Measurements from ENCODE around the gene TDRD7.
A peak's percentile ranks its signal among the peaks of the same experiment; 100 is the strongest.

TDRD7 gene

DNA sequence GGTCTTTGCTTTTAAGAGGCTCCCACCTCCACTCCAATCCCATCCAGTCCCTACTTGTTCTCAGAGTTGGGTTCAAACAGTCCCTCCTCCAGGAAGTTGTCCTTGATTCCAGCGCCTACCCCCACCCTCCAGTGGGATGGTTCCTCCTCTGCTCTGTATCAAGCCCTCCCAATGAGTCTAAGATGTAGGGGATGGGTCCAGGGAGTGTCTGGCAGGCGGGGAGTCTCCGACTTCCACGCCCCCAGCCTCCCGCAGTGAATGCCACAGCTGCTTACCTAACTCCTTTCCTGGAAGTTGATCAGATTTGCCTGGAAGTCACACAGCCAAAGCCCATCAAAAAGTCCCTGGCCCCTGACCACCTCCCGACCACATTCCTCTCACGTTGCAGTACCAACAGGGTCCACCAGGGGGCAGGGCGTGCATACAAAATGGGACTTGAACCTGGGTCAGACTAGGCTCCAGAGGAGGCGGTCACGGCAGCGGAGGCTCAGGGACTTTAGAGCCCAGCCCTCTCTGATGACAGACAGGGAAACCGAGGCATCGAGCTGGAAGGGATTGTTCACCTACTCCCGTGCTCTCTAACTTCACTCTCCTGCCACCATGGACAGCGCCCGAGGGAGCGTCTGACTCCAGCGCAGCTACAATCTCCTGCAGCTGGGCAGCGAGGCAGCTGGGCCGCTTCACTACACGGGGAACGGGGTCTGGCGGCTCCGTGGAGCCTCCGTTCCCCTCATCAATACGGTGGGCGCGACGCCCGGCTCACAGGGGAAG lies 25.0 kb upstream of the TDRD7 start:
- DNase-seq: peak; percentile 65

DNA sequence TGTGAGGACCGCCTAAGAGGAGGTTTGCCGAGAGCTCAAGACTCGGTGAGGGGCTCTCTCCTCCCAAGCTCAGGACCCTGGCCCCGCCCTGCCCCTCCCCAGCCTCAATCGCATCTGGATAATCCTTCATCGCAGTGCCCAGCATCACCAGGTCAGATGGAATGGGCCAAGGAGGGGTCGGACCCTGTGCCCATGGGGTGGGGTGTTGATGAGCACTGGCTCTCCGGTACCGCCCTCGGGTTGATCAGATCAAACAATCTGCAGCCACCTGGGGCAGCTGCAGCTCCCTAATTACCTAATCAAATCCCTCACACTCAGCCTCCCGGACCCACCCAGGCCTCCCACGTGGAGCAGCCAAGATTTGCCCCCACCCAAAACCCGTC lies 24.4 kb upstream of the TDRD7 start:
- DNase-seq: no peak

DNA sequence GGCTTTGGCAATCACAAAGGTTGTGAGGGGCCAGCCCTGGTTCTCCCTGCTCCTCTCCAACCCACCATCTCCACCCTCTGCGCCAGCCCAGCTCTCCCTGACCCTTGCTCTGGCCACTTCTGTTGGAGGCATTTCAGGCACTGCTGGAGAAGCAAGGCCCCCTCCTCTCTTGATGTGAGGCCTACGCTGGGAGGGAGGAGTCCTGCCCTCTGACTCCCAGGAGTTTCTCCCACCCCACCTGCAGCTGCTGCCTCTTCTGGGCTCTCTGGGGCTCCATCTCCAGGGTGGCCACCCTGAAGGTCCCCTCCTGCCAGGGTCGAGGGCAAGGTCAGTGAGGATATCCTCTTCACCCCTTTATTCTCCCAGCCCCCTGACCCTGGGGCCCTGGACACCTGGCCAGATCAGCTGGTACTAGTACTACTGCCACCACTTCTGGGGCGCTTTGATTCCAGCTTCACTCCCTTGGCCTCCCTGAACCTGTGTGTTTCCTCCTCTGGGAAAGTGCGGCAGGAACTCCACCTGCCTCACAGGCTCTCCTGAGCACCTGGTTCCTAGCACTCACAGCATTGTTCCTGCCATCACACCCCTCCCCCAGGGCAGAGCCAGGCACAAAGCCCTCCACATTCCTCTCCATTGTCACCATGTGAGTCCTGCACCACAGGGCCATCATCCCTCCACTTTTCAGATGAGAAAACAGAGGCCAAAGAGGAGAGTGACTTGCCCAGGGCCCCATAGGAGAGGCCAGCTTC lies 23.8 kb upstream of the TDRD7 start:
- DNase-seq: no peak

DNA sequence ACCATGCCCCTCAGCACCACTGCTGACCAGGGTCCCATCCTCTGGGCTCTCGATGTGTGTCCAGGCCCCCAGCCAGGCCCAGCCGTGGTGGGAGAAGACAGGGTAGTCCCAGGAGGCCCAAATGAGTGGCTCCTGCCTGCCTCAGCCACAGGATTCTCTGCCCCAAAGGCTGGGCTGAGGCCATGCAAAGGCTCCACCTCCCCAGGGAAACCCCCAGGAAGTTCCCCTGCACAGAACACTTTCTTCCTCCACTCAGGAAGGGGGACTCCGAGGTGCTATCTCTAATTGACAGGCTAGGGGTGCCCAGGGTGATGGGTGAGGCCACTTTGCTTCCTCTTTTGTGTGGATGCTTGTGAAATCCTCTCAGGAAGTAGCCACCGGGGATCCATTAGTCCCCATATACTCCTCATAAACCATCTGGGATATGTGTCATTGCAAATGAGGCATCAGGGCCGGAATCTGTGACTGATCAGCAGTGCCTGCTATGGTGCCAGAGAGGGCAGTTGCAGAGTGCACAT lies 23.1 kb upstream of the TDRD7 start:
- no peak for DNase-seq

DNA sequence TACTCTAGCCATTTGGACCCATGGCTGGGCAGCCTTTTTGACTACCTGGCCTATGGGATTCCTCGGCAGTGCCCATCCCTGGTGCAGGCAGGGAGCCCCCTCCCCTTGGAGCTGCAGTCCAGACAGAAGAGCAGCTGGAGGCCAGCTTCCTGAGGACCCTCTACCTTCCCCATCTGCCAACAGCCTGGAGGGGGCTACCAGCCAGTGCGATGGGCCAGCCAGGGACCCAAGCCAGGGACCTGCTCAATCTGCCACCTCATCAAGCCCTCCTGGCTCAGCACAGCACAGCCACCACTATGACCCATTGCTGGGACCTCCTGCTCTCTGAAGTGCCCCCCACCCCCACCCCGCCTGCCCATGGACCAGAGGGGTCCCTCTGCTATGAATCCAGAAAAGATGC lies 22.6 kb upstream of the TDRD7 start:
- DNase-seq: no peak

DNA sequence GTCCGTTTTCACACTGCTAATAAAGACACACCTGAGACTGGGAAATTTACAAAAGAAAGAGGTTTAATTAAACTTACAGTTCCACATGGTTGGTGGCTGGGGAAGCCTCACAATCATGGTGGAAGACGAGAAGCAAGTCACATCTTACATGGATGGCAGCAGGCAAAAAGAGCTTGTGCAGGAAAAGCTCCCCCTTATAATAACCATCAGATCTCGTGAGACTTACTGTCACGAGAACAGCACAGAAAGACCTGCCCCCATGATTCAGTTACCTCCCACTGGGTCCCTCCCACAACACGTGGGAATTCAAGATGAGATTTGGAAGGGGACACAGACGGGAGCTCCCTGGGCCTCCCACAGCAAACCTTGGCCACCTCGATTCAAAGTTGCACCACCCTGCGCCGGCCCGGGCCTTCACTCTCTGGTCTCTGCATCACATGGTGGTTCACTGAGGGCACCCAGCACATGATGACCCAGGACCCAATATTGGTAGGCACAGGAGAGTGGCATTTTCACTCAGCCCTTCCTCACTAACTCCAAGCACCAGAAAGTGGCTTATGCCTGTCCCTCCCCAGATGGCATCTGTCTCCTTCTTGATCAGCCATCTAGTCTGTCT lies 21.0 kb upstream of the TDRD7 start:
- no peak for DNase-seq

DNA sequence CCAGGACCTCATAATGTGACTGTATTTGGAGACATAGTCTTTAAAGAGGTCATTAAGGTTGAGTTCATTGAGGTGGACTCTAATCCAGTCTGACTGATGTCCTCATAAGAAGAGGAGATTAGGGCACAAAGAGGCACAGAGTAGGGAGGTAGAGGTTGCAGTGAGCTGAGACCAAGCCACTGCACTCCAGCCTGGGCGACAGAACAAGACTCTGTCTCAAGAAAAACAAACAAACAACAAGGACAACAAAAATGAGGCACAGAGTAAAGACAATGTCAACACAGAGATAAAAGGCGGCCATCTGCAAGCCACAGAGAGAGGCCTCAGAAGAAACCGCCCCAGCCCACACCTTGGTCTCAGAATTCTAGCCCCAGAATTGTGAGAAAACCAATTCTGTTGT lies 17.0 kb upstream of the TDRD7 start:
- no peak for DNase-seq

DNA sequence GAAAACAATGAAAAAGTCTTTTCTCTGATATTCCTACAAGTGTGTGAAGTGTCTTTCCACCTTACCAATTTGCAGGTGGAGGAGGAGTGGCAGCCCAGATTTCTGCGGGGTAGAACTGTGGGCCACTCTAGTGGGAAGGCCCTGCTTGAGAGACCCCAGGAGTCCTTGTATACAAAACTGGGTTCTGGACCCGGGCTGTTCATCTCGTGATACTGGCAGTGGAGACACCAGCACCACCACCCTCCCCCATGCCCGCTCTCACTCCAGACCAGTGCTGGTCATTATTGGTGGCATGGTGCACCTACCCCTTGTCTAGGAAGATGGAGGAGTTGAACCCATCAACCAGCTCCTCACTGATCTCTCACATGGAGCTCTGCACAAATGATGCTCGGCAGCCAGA lies 16.2 kb upstream of the TDRD7 start:
- no peak for DNase-seq

DNA sequence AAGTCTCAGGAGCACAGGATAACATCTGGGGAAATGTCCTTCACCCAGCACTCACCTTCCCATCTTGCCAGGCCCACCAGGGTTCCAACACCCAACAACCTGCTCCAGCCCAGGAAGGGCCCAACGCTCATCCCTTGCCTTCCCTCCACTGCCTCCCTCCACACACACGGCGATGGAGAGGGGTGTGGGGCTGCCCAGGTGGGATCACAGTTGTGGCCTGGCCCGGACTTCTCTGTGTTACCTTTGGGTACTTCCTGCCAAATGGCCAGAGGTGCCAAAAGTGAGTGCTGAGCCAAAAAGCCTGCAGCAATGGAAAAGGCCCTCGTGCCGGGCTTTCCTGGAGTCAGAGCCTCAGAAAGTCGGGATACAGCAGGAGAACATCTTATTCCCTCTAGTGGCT lies 15.6 kb upstream of the TDRD7 start:
- no peak for DNase-seq

DNA sequence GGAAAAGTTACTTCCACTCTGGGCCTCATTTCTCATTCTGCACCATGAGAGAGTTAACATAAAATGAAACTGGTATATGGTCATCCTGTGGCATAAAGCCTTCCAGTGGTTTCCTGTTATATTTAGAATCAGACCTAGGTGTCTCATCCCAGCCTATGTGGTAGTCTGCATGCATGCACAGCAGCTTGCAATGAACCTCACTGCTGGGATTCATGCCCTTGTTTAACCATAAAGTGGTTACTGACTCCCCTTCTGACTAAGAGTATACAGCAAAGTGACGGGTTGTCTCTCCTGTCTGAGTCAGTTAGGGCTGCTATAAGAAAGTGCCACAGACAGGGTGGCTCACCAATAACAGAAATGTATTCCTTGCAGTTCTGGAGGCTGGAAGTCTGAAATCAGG lies 14.7 kb upstream of the TDRD7 start:
- DNase-seq: no peak

DNA sequence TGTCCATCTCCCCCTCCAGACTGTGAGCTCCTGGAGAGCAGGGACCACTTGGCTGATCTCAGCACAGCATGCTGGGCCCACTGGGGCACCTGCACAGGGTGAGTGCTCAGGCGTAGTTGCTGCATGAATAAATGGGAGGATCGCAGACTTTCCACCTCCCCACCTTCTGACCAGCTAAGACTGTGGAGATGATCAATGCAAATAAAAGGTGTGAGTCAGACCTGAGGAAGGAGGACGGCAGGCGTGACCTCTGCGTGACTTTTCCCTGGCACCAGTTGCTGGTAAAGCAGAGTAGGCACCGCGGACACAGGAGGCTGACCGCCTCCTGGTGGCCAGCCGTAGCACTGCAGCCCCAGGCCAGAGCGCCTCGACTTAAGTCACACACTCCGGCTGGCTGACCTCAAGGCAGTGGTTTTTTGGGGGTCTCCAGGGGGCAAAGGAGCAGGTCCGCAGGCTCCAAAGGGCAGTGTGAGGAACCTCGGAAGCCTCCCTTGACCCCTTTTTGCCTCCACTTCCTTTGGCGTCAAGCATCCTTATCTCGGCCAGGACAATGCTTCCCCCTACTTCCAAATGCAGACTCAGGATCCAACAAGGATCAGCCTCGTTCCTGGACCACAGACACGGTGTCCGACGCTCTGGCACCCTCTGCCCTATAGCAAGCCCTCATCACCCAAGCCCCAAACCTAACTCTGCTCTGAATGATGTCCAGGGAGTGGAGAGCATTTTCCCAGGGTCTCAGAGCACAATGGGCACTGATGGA lies 12.7 kb upstream of the TDRD7 start:
- peak; percentile 50 for DNase-seq

DNA sequence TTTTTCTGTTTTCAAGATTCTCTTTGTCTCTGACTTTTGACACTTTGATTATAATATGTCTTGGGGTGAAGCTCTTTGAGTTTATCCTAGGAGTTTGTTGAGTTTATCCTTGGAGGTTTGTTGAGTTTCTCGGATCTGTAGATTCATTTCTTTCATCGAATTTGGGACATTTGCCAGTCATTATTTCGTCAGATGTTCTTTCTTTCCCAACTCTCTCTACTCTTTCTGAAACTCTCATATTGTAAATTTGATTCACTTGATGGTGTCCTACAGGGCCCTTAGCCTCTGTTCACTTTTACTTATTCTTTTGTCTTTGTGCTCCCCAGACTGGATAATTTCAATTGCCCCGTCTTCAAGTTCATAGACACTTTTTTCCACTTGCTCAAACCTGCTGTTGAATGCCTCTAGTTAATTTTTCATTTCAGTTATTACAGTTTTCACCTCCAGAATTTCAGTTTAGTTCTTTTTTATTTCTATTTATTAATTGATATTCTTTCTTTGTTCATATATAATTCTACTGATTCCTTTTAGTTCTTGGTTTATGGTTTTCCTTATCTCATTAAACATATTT lies 8.1 kb upstream of the TDRD7 start:
- DNase-seq: no peak

DNA sequence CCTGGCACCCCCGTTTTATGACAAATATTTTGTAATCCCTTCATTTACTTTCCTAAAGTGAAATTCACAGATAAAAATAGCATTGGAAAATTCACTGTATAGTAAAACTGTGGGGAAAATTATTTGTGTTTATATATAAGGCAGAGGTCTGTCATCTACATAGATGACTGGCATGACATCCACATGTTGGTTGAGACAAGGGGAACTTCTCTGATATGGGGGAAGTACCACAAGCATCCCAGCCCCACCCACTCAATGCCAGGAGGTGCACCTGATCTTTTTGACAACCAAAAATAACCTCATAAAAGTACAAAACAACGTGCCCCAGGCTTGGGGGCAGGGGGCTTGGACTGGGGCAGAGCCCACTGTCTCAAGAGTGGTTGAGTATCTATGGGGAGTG lies 6.3 kb upstream of the TDRD7 start:
- no peak for DNase-seq

DNA sequence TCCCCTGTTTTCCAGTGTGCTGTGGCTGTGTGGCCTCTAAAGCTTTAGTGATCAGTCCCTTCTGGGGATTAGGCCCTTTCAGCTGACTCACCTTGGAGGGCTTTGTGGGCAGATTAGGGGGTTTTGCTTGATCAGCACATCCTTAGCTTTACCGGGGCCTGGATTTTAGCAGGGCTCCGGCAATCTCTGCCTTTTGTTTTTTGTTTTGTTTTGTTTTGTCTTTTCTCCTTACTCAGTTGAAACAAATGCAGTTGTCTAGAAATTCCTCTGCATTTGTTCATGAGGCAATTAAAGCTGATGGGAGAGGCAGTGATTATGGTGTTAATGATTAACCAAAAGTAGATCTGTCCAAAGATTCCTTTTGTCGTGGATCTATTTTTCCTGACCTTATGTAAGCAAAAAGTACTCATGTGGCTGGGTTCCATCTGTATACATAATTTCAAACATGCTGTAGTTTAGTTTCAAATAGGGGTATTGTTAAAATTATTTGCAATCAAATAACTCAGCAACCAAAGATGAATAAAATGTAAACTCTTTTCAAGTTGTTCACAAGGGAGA lies 5.2 kb upstream of the TDRD7 start:
- DNase-seq: no peak

DNA sequence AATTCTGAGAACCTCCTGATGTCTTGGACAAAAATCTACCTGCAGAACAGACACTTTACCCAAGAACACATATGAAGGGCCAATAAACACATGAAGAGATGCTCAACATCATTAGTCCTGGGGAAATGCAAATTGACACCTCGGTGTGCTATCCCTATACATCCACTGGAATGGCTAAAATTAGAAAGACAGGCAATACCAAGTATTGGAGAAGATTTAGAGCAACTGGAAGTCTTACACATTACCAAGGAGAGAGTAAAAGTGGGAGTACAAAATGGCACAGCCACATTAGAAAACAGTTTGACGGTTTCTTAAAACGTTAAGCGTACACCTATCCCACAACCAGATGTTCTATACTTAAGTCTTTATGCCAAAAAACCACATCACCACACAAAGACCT lies 3.3 kb upstream of the TDRD7 start:
- DNase-seq: no peak

DNA sequence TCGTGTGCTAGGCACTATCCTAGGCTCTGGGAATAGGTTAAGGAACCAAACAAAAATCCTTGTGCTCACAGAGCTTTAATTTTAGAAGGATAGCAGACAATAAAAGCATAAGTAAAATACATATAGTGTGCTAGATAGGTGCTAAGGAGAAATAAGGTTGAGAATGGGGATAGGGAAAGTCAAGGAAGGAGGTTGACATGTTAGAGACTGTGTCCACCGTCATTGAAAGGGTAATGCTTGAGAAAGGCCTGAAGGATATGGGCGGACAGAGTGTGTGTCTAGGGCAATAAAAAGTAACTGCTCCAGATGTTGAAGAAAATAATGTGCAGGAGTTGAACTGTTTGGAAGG lies 482 bp upstream of the TDRD7 start:
- no peak for DNase-seq

DNA sequence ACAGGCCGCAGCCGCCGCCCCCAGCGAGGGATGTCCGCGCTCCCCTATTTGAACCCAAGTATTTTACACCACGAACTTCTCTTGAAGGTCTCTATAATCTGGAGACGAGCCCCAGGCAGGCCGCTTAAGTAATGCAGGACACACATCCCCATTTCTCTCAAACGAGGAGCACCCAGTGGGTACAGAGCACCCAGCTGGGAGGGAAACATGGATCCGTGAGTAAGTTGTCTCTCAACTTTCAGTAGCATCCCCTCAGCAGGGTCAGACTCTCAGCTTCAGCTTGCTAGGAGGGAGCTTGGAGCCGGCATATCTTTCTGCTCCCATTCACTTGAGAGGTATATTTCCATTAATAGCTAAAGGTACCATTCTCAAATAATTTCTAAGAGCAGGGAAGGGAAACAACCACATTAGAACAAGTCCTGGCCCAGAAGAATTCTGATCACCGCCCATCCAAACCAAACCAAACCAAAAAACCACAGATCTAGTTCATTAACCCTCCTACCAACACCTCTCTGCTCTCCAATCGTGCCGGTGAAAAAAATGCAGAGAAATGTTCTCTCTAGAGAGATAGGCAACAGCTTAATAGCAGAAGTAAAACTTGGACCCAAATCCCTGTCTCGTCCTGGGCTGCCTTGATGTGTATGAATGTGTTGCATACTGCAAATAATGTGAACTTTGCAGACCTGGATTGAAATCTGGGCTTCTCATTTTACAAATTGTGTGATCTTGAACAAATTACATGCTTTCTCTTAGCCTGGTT lies 910 bp downstream of the TDRD7 start:
- DNase-seq: no peak

DNA sequence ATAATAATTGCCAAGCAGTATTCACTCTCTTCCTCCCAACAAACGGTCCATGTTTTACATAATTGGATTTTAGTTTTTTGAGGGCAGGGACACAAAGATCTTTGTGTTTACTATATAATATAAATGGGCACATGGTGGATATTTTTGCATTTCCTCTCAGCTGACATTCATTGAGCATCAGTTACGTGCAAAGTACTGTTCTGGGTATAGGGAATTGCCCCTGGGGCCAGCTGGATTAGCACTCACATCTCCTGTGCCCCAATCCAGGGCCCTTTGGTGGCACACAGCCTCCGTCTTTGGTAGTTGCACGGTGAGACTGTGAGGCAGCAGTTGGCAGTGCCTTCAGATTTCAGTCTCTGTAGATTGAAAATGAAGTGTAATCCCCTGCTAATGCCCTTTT lies 1.6 kb downstream of the TDRD7 start:
- DNase-seq: no peak

DNA sequence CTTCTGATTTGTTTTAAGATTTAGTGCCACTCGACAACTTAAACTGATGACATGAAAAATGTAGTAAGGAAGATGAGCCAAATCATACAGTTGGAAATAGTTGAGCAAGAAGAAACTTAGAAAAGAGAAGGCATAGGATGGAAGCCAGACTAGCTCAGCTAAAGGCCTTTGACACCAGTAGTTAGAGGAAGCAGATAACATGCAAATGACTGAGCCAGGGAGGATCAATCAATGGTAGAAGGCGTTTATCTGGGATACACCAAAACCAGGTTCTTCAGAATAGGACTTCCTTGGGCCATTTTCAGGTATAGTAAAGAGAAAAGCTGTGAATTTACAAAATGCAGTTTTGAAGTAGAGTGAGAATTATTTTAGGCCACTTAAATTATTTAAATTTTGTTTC lies 3.2 kb downstream of the TDRD7 start:
- no peak for DNase-seq

DNA sequence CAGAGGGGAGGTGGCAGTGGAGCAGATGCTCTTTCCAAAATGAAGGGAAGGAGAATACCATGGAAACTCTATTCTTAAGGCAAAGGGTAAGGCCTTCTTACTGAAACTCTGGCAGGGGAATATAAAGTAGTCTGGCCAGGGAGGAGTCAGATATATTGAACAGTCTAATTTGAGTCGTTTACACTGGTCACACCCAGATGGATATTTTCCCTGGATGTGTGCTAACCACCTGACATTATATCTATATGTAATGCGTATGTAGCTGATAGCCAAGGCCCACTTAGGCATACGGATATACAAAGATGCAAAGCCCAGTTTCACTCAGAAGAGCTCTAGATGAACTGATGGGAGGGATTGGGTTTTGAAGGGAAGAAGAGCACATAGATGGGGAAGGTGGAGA lies 7.0 kb downstream of the TDRD7 start:
- no peak for DNase-seq

DNA sequence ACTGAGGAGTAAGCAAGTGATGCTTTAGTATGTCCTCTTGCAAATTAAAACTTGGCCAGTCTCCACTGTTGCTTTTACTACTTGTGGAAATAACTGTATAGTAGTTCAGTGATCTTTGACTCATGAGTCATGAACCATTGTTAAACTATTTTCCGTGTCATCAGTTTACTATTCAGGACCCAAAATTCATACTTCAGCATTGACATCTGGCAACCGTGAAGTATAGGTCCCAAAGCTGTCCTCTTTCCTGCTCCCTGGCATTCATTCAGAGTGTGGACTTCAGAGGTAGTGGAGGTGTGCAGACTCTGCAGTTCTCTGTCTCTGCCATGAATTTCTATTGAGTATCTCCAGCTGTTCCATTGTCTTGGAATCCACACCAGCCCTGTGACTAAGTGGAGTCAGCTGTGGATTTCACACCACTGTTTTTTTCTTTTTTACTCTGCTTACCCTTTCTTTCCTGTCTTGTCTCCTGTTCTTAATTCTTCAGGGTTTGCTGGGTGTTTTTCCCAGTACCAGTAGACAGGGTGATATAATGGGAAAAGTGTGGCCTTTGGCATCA lies 7.5 kb downstream of the TDRD7 start:
- peak; percentile 33 for DNase-seq

All from fibroblast of skin of scalp (primary cell).